Dermis lymphatic vessel endothelial cell (primary cell): ENCODE measurements around the gene MYLK3. TPM values are rescaled to one million over a fixed set of nuclear protein-coding genes. Genes with fewer than 3 reads are reported as not detected.

ENCODE experiments used
- total RNA-seq: library from RNA; depleted of rRNA; stranded (reverse); fragments of >200 nt; gene quantifications from 2 replicates; pipeline ENCODE4 v1.2.1, GENCODE V29; 2014

MYLK3 gene
- total RNA-seq, result 0.09 and 0.11 TPM in 2 replicates

GRCh38 chr16:46747777-46748651 lies at the start of gene MYLK3:
Gene MYLK3 (minus strand): TSS chr16:46748344. CDS start chr16:46748193, 151 bp downstream.

GRCh38 chr16:46689365-46690280 lies 58.5 kb downstream of the MYLK3 start, which contains the start of gene ORC6:
Gene ORC6 (plus strand): TSS chr16:46689659. CDS start chr16:46689706, 47 bp downstream.

GRCh38 chr16:46688654-46689364 lies 59.3 kb downstream of the MYLK3 start, which contains the start of gene VPS35:
Gene VPS35 (minus strand): TSS chr16:46689178. CDS start chr16:46689133, 45 bp downstream.

Other genes with a start within 250 kb of the MYLK3 start
- gene SHCBP1, start 127.0 kb downstream of the MYLK3 start, total RNA-seq, result 3.9 and 4.4 TPM in 2 replicates
- gene VPS35, start 59.2 kb downstream of the MYLK3 start, total RNA-seq, result 88.9 and 102 TPM in 2 replicates
- gene ORC6, start 58.7 kb downstream of the MYLK3 start, total RNA-seq, result 2.7 and 3.3 TPM in 2 replicates
- gene C16orf87, start 82.8 kb upstream of the MYLK3 start, total RNA-seq, result 9.1 and 9.3 TPM in 2 replicates
- gene GPT2, start 136.0 kb upstream of the MYLK3 start, total RNA-seq, result 2.3 and 4.0 TPM in 2 replicates
- gene DNAJA2, start 225.3 kb upstream of the MYLK3 start, total RNA-seq, result 66.0 and 92.5 TPM in 2 replicates